HepG2 (cell line): ENCODE results near the gene SF1. TPM values are rescaled to one million over a fixed set of nuclear protein-coding genes. Genes with fewer than 3 reads are reported as not detected.

Source experiments
- ATAC-seq: fragments of 200-7000 bp; cut with Tn5 transposase; 3 replicates; pipeline ENCODE4 v1.9.1; 2020; ENCODE audit warnings: mild to moderate bottlenecking, moderate library complexity
- BruUV-seq: library from RNA; stranded (reverse); fragments of 400-500 nt; replicated peaks from 2 replicates; lab custom pipeline; 2021; lab: Mats Ljungman, UMichigan
- CTCF ChIA-PET: fragments of 300-600 bp; formaldehyde crosslinking; extraction: SDS; loops from one replicate; lab custom pipeline; 2021; ENCODE audit warnings: low total read pairs, inconsistent platforms, low intra/inter-chr PET ratio; lab: Yijun Ruan, JAX
- POLR2A ChIA-PET: fragments of 350-600 bp; sonication (Branson Sonifier 250); formaldehyde crosslinking; loops from one replicate; lab custom pipeline; 2020; ENCODE audit warnings: antibody characterized with exemption, inconsistent platforms; lab: Yijun Ruan, JAX
- DNase-seq: peaks from one replicate; pipeline ENCODE4 v3.0.0-alpha.2; 2015; ENCODE audit warnings: low spot score
- FAIRE-seq: peaks from 3 replicates; lab custom pipeline; 2011; peaks lifted over from hg19 to GRCh38; lab: Jason Lieb, UNC
- H2AFZ ChIP-seq: one replicate; pipeline ENCODE4 v1.6.1; 2011; ENCODE audit warnings: low read length, inconsistent platforms
- H3K27ac ChIP-seq: fragments of 300-600 bp; 3 replicates; pipeline ENCODE4 v1.8.0; 2011; ENCODE audit warnings: mixed run types, mild to moderate bottlenecking, mixed read lengths, low read length, inconsistent platforms; ENCODE audit not compliant: insufficient read depth; ENCODE audit errors: extremely low read length
- H3K27me3 ChIP-seq, 2 experiments: fragments of 200-600 bp in 1 of 2; 2 replicates in 1 of 2; 3 replicates in 1 of 2; pipeline versions ENCODE4 v1.6.0 to v1.8.0; 2011; ENCODE audit warnings: low read length in 2 of 2, mild to moderate bottlenecking in 2 of 2, moderate library complexity in 2 of 2, inconsistent platforms in 1 of 2; ENCODE audit not compliant: insufficient read depth in 2 of 2, control insufficient read depth in 1 of 2
- H3K36me3 ChIP-seq, 2 experiments: fragments of 200-600 bp in 1 of 2; replicated peaks in 1 of 2; 2 replicates in 1 of 2; 3 replicates in 1 of 2; pipeline versions ENCODE4 v1.5.1 to v1.8.0; 2011; ENCODE audit warnings: low read length in 2 of 2, inconsistent platforms in 1 of 2; ENCODE audit not compliant: insufficient read depth in 2 of 2, control insufficient read depth in 1 of 2
- H3K4me1 ChIP-seq: 2 replicates; pipeline ENCODE4 v1.5.1; 2012; ENCODE audit warnings: low read length, inconsistent platforms; ENCODE audit not compliant: insufficient read depth
- H3K4me2 ChIP-seq: 2 replicates; pipeline ENCODE4 v1.6.0; 2011; ENCODE audit warnings: low read depth, low read length, inconsistent platforms
- H3K4me3 ChIP-seq, 3 experiments: fragments of 200-600 bp in 1 of 3; sonication (generic), shearing (Covaris generic) in 1 of 3; replicated peaks in 1 of 3; 2 replicates each; pipeline ENCODE4 v1.5.1; 2011 to 2016; ENCODE audit warnings: low read length in 3 of 3, inconsistent platforms in 2 of 3, low read depth in 2 of 3, mild to moderate bottlenecking in 2 of 3, control low read depth in 1 of 3, mixed read lengths in 1 of 3; ENCODE audit not compliant: insufficient read depth in 1 of 3
- H3K79me2 ChIP-seq: one replicate; pipeline ENCODE4 v1.6.1; 2011; ENCODE audit warnings: low read length, inconsistent platforms; ENCODE audit not compliant: insufficient read depth
- H3K9ac ChIP-seq: 2 replicates; pipeline ENCODE4 v1.6.0; 2011; ENCODE audit warnings: mild to moderate bottlenecking, low read depth, low read length, inconsistent platforms; ENCODE audit not compliant: insufficient read depth
- H3K9me3 ChIP-seq: 2 replicates; pipeline ENCODE4 v1.5.1; 2012; ENCODE audit warnings: mild to moderate bottlenecking, low read length
- H4K20me1 ChIP-seq: 2 replicates; pipeline ENCODE4 v1.6.0; 2011; ENCODE audit warnings: inconsistent platforms, mild to moderate bottlenecking, low read length, moderate library complexity; ENCODE audit not compliant: insufficient read depth
- BORCS8-MEF2B ChIP-seq: sonication (generic); formaldehyde crosslinking; IDR thresholded peaks from 2 replicates; pipeline ENCODE4 v1.8.0; 2022; ENCODE audit warnings: mild to moderate bottlenecking, missing genetic modification reagents
- CBX2 ChIP-seq, 2 experiments: fragments of 200-600 bp in 1 of 2; sonication (generic); formaldehyde crosslinking in 1 of 2; IDR thresholded peaks; 2 replicates each; pipeline versions ENCODE4 v1.7.0 to v1.8.1; 2018 to 2022; ENCODE audit warnings: low read depth in 2 of 2, low read length in 1 of 2, mild to moderate bottlenecking in 1 of 2, missing genetic modification reagents in 1 of 2
- GATAD2A ChIP-seq: IDR thresholded peaks from 2 replicates; pipeline ENCODE4 v1.6.1; 2016
- GZF1 ChIP-seq: sonication (generic); formaldehyde crosslinking; IDR thresholded peaks from 2 replicates; pipeline ENCODE4 v1.5.1; 2020; ENCODE audit warnings: mild to moderate bottlenecking, missing genetic modification reagents
- HDAC6 ChIP-seq: fragments of 200-600 bp; sonication (generic); IDR thresholded peaks from 2 replicates; pipeline ENCODE4 v1.7.0; 2017; ENCODE audit warnings: mild to moderate bottlenecking, antibody characterized with exemption, low read length, low read depth
- HMGXB4 ChIP-seq, 2 experiments: sonication (generic) in 1 of 2; formaldehyde crosslinking in 1 of 2; IDR thresholded peaks; 2 replicates each; pipeline versions ENCODE4 v1.4.0 to v1.6.1; 2018 to 2020; ENCODE audit warnings: missing genetic modification reagents in 2 of 2, borderline replicate concordance in 1 of 2, low read depth in 1 of 2, mild to moderate bottlenecking in 1 of 2, missing biosample characterization in 1 of 2
- MEIS2 ChIP-seq: sonication (generic); formaldehyde crosslinking; IDR thresholded peaks from 2 replicates; pipeline ENCODE4 v1.9.0; 2021; ENCODE audit warnings: mild to moderate bottlenecking, missing genetic modification reagents
- RAD21 ChIP-seq: fragments of 450-650 bp; formaldehyde crosslinking; IDR thresholded peaks from 2 replicates; pipeline ENCODE4 v1.5.0; 2020; ENCODE audit warnings: mild to moderate bottlenecking
- RAD51 ChIP-seq: fragments of 450-650 bp; IDR thresholded peaks from 2 replicates; pipeline ENCODE4 v1.6.1; 2016; ENCODE audit warnings: borderline replicate concordance
- RXRB ChIP-seq: IDR thresholded peaks from 2 replicates; pipeline ENCODE4 v1.6.1; 2016; ENCODE audit warnings: borderline replicate concordance, missing genetic modification reagents, missing compliant biosample characterization
- SAP130 ChIP-seq: IDR thresholded peaks from 2 replicates; pipeline ENCODE4 v1.6.1; 2016; ENCODE audit warnings: low read depth
- THAP11 ChIP-seq: IDR thresholded peaks from 2 replicates; pipeline ENCODE4 v1.6.1; 2016; ENCODE audit warnings: missing biosample characterization, missing genetic modification reagents
- XRCC5 ChIP-seq: fragments of 200-400 bp; formaldehyde crosslinking; optimal IDR thresholded peaks from 2 replicates; pipeline ENCODE3; 2017; ENCODE audit warnings: mild to moderate bottlenecking, low read length
- ZNF121 ChIP-seq: sonication (generic); formaldehyde crosslinking; IDR thresholded peaks from 2 replicates; pipeline ENCODE4 v1.5.0; 2020; ENCODE audit warnings: mild to moderate bottlenecking, missing genetic modification reagents
- ZNF234 ChIP-seq: sonication (generic); formaldehyde crosslinking; conservative IDR thresholded peaks from 2 replicates; pipeline ENCODE4 v1.5.1; 2020; ENCODE audit warnings: mild to moderate bottlenecking, missing genetic modification reagents
- ZNF501 ChIP-seq: sonication (generic); formaldehyde crosslinking; IDR thresholded peaks from 2 replicates; pipeline ENCODE4 v1.5.1; 2020; ENCODE audit warnings: mild to moderate bottlenecking, moderate library complexity, missing genetic modification reagents
- ZNF569 ChIP-seq: sonication (generic); formaldehyde crosslinking; IDR thresholded peaks from 2 replicates; pipeline ENCODE4 v1.5.0; 2020; ENCODE audit warnings: mild to moderate bottlenecking, missing genetic modification reagents, moderate library complexity, borderline replicate concordance
- ZNF614 ChIP-seq: IDR thresholded peaks from 2 replicates; pipeline ENCODE4 v1.6.1; 2018; ENCODE audit warnings: missing biosample characterization, missing genetic modification reagents, inconsistent platforms, borderline replicate concordance
- ZNF713 ChIP-seq: sonication (generic); formaldehyde crosslinking; IDR thresholded peaks from 2 replicates; pipeline ENCODE4 v1.4.0; 2020; ENCODE audit warnings: mild to moderate bottlenecking, missing genetic modification reagents
- WGBS: methylation state at CpG from one replicate; pipeline ENCODE4 v1.1.6; 2017; ENCODE audit warnings: low lambda C conversion rate; 5-methylcytosine and 5-hydroxymethylcytosine counted together
- in situ Hi-C: cut with HindIII; loops from 2 replicates; pipeline ENCODE4 v1.10.0; 2017; ENCODE audit warnings: low pct_unique_long_range_greater_than_20kb; ENCODE audit not compliant: extremely low pct_ligation_motif_present
- intact Hi-C: fragments of 100-400 bp; cut with micrococcal nuclease; formaldehyde crosslinking; loops from one replicate; pipeline ENCODE4 v1.10.0; 2022; ENCODE audit not compliant: unreplicated experiment
- polyA plus RNA-seq, 8 experiments: library from polyadenylated mRNA; depleted of rRNA in 3 of 8; stranded (reverse) in 7 of 8; unstranded in 1 of 8; fragments of >200 nt; fragmentation: Illumina TruSeq in 4 of 8; extraction: Trizol in 4 of 8; gene quantifications; 2 replicates each; pipeline versions ENCODE4 v1.2.1 to v1.2.3, GENCODE V29; 2011 to 2016; ENCODE audit warnings: low read depth in 4 of 8, missing spikeins in 1 of 8, mixed read lengths in 1 of 8; ENCODE audit not compliant: insufficient read depth in 1 of 8
- total RNA-seq, 5 experiments: library from RNA; depleted of rRNA; stranded (reverse); fragments of >200 nt; fragmentation: Illumina TruSeq; extraction: Trizol; gene quantifications; 2 replicates each; pipeline ENCODE4 v1.2.3, GENCODE V29; 2016; ENCODE audit warnings: low read depth in 1 of 5

SF1 gene
- total and polyA plus RNA-seq, 2 of the 13 experiments (the other 11 are each of a cell fraction or from before 2014, with no cell fraction given) = 55.5 to 70.4 TPM

DNA sequence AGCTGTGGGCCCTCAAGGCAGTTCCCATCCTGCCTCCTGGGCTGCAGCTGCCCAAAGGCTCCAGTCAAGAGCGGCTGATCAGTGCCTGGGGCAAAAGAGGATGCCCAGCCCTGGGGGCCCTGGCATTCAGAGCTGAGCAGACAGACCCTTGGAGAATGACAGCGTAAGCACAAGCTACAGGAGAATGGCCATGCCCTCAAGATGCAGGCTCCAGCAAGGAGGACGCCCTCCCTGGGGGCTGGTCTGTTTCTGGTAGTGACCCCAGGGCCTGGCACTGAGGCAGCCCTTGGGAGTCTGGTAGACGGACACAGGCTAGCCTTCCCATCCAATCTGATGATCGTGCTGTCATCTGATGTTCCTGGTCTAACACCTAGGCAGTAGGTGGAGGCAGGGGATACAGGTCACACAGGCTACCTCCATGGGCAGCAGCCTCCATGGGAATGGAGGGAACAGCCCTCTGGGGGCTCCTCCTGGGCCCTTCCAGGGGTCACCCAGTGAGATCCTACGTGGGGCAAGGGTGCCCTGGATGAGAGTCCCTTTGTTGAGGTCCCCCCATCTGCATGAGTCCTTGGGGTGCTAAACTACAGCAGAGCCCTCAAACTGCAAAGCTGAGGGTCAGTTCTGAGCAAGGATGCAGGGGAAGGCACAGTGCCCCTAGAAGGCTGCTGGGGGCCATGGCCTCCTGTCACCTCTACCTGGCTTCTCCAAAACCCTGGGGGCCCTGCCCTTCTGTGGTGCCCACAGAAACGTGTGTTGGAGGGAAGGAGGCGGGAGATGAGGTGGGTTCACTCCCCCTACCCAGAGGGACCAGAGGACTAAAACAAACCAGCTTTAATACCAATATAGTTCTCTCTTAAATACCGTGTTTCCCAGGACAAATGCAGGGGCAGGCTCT lies 10.2 kb upstream of the SF1 start (continued):
- TF ChIP-seq HDAC6 = no peak
- TF ChIP-seq ZNF569 (CRISPR knock-in tag) = no peak
- TF ChIP-seq CBX2 (IDR thresholded peaks at IDR 0.05; ENCODE audit: low read depth, low read length) = no peak
- no peak for TF ChIP-seq CBX2 (CRISPR knock-in tag; IDR thresholded peaks at IDR 0.05; ENCODE audit: low read depth)
- TF ChIP-seq RAD51 = no peak

DNA sequence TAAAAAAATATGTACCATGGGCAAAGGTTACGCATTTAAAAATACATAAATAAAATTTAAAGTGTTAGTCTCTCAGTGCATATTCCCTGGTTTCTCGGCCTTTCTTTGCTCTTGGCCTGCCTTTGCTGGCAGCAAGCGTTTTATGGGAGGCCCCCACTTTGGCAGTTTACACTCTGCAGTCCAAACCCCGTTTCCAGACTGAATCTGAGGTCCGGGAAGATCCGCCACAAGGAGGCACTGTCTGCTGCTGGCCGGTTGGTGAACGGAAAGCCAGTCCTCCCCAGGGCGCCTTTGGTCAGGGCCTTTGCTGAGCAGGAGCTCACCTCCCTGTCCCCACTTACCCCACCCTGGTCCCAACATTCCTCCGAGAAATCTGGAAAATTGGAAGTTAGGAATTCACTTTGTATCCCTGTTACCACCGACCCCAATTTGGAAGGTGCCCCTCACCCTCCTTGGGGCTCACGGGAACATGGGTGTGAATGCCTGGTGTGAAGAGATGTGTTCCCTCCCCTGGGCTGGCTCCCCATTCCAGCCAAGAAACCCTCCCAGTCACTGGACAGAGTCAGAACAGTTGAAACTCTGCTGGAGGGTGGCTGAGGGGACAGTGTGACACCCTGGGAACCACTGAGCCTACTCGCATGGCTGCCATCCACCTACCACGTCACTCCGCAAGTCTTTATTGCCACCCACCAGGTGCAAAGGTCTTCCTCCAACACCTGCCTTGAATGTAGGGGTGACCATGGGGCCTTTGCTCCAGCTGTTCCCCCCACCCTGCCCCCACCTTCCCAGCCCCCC lies 9.4 kb upstream of the SF1 start:
- peak; percentile 88 for ATAC-seq
- intact Hi-C loops = loop anchor here (10.0 kb wide), 1 partner anchor 57 kb away; the partner anchor contains the start of gene CDC42BPG
- no peaks in the 10 kb centered on the region for H3K36me3 ChIP-seq
- BruUV-seq = no TSS peak
- peak; percentile 56 for FAIRE-seq
- POLR2A ChIA-PET = interaction anchor here (1.0 kb wide), 1 partner anchor 9 kb away, joined by 6 read pairs; the partner anchor contains the start of gene SF1
- H3K9me3 ChIP-seq = no peaks in the 10 kb centered on the region
- H4K20me1 ChIP-seq = no peaks in the 10 kb centered on the region
- DNase-seq = peak; percentile 41
- H3K27me3 ChIP-seq = no peaks in the 10 kb centered on the region
- CTCF ChIA-PET = interaction anchor here (1.1 to 1.5 kb wide), 2 partner anchors 60 to 61 kb away, joined by 3 to 7 read pairs; no protein-coding TSS in a partner anchor
- H3K4me2 ChIP-seq = no peak overlapping the region
- no peaks in the 10 kb centered on the region for H3K79me2 ChIP-seq
- no peak overlapping the region for H3K4me3 ChIP-seq
- H2AFZ ChIP-seq = no peak overlapping the region
- no peaks in the 10 kb centered on the region for H3K4me1 ChIP-seq
- in situ Hi-C loops = loop anchor here (5.0 kb wide), 1 partner anchor 105 kb away; no protein-coding TSS in a partner anchor
- WGBS = 45% methylated on average over 15 of the region's 15 CpGs
- no peak overlapping the region for H3K9ac ChIP-seq
- H3K27ac ChIP-seq = no peak overlapping the region
- TF ChIP-seq HMGXB4 (CRISPR knock-in tag; IDR thresholded peaks at IDR 0.05; ENCODE audit: borderline replicate concordance in 1 of 2, low read depth in 1 of 2) = peak; percentile 25 to 41; a peak in 1 of 4 replicates
- no peak for TF ChIP-seq ZNF234 (CRISPR knock-in tag)
- TF ChIP-seq ZNF713 = 0 out of 2 replicates have a peak, but pooled peaks have one; percentile 35
- TF ChIP-seq RAD21 = peak; percentile 78
- TF ChIP-seq RXRB (CRISPR knock-in tag) = 0 out of 2 replicates have a peak, but pooled peaks have one; percentile 8
- peak; percentile 34; the same call in 1 of the 2 replicates for TF ChIP-seq GATAD2A (CRISPR knock-in tag)
- peak; percentile 54; the same call in 1 of the 2 replicates for TF ChIP-seq ZNF501
- TF ChIP-seq THAP11 (CRISPR knock-in tag) = peak; percentile 57
- 0 out of 2 replicates have a peak, but pooled peaks have one; percentile 26 for TF ChIP-seq MEIS2 (CRISPR knock-in tag)
- TF ChIP-seq ZNF121 (CRISPR knock-in tag) = no peak
- TF ChIP-seq GZF1 (CRISPR knock-in tag) = 0 out of 2 replicates have a peak, but pooled peaks have one; percentile 39
- TF ChIP-seq SAP130 (CRISPR knock-in tag) = 0 out of 2 replicates have a peak, but pooled peaks have one; percentile 32
- TF ChIP-seq ZNF614 (CRISPR knock-in tag) = peak; percentile 31; the same call in 1 of the 2 replicates
- TF ChIP-seq BORCS8-MEF2B (CRISPR knock-in tag) = 0 out of 2 replicates have a peak, but pooled peaks have one; percentile 31
- peak; percentile 69 for TF ChIP-seq XRCC5
